ENCODE data around the gene EXOC4.

DNA sequence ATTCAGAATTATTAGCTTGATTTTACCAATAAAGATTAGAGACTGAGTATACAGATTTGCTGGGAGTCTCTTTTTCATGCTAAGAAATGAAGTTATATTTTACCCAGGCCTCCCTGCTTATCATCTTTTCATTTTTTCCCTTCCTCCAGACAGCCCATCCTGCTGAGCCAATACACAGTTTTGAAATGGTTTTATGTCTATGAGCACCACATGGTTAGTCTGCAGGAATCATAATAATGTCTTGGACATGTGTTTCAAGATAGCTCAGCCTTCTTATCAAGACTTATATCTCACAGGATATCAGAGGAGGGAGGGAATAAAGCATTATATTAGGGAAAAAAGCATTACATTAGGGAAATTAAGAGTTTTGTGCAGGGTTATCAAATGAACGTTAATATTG lies 157.1 kb downstream of the EXOC4 start:
- no peak for TF ChIP-seq EZH2 (IDR thresholded peaks at IDR 0.05; ENCODE audit: low read length, missing control alignments)
- TF ChIP-seq CTCF (conservative IDR thresholded peaks at IDR 0.05 in 1 of 2, IDR thresholded peaks at IDR 0.05 in 1 of 2; ENCODE audit: low read depth in 1 of 2, low read length in 2 of 2) = no peak

All from fibroblast of lung (primary cell).